BE2C (cell line): ENCODE data around the gene HDAC3.

Experiments used
- DNase-seq: peaks from one replicate; pipeline ENCODE4 v3.0.0-alpha.2; 2020
- H3K27me3 ChIP-seq: fragments of 250-450 bp; sonication (Bioruptor Pico); 2 replicates; pipeline ENCODE4 v1.5.1; 2020; ENCODE audit warnings: mild to moderate bottlenecking
- H3K36me3 ChIP-seq: fragments of 250-450 bp; sonication (Bioruptor Pico); 2 replicates; pipeline ENCODE4 v1.5.1; 2020; ENCODE audit warnings: mild to moderate bottlenecking
- H3K4me1 ChIP-seq: fragments of 250-450 bp; sonication (Bioruptor Pico); 2 replicates; pipeline ENCODE4 v1.5.1; 2020
- H3K4me3 ChIP-seq: 2 replicates; pipeline ENCODE4 v1.5.1; 2011; ENCODE audit warnings: low read depth, low read length
- H3K9me3 ChIP-seq: fragments of 250-450 bp; sonication (Bioruptor Pico); 2 replicates; pipeline ENCODE4 v1.5.1; 2020
- CTCF ChIP-seq: IDR thresholded peaks from 2 replicates; pipeline ENCODE4 v1.5.1; 2012; ENCODE audit warnings: mild to moderate bottlenecking, low read depth, low read length

The HDAC3 gene

DNA sequence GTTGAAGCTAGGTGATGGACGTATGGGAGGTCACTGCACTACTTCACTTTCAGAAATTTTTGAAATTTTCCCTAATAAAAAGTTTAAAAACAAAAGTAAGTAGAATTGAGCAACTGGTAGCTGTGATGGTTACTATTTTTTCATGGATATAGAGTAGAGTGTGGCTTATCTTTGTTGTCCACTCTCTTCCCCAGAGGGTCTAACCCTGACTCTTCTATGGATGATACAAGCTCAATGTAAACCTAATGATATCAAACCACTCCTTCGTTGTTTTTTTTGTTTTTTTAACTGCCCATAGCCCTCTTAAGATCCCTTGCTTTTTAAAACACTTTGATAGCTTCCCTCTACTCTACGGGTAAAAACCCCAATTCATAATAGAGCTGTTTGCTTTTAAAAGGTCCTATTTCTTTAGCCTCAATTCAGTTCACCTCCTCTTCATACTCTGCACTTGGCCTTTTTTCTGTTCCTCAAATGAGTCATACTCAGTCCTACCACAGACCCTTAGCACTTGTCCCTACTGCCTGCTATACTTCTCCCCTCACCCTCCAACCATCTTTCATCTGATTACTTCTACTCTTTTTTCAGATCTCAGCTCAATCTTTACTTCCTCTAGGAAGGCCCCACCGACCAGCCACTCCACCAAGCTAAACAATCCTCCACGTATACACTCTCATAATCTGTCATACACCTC, 2.6 kb downstream of the HDAC3 start:
- Histone ChIP-seq H3K4me3 (no peak overlapping the region), H3K36me3 (peaks cover 12% of the 10 kb centered on the region), H3K9me3 (no peaks in the 10 kb centered on the region), H3K27me3 (no peaks in the 10 kb centered on the region), H3K4me1 (peaks cover 3% of the 10 kb centered on the region)
- DNase-seq, result no peak
- TF ChIP-seq CTCF, result no peak

GRCh38 chr5:141632650-141633049, 4.0 kb downstream of the HDAC3 start:
- Histone ChIP-seq H3K4me1 (peaks cover 3% of the 10 kb centered on the region), H3K27me3 (no peaks in the 10 kb centered on the region), H3K36me3 (peaks cover 21% of the 10 kb centered on the region), H3K4me3 (no peak overlapping the region), H3K9me3 (no peaks in the 10 kb centered on the region)
- no peak for DNase-seq
- no peak for TF ChIP-seq CTCF

GRCh38 chr5:141630570-141631140, 6.0 kb downstream of the HDAC3 start:
- H3K27me3 ChIP-seq, result no peaks in the 10 kb centered on the region
- H3K4me3 ChIP-seq, result no peak overlapping the region
- peaks cover 27% of the 10 kb centered on the region for H3K36me3 ChIP-seq
- DNase-seq, result no peak
- H3K4me1 ChIP-seq, result peaks cover 3% of the 10 kb centered on the region
- H3K9me3 ChIP-seq, result no peaks in the 10 kb centered on the region
- TF ChIP-seq CTCF, result no peak

DNA sequence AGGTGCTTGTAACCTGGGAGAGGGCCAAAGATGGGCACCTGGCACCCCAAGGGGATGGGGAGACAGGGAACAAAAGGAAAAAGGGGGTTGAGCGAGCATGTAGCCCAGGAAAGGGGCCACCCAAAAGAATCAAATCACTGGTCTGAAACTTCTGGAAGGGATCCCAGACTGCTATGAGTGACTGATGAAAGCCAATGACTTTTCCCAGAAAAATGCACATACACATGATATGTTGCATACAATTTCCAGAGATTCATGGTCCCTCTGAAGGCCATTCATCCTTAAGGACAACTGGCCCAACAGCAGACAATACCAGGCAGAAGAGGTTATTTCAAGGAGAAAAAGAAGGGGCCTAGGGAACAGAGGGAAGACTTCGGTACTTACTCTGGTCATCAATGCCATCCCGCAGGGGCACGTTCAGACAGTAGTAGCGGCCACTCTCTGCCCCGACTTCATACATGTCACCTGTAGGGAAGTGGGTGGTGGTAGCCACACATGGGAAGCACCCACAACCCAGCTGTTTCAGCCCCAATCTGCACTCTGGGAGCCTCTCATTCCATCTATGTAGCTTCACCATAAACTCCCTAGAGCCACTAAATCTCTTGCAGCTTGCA, 8.4 kb downstream of the HDAC3 start:
- no peaks in the 10 kb centered on the region for H3K9me3 ChIP-seq
- no peak overlapping the region for H3K4me3 ChIP-seq
- DNase-seq, result no peak
- no peak for TF ChIP-seq CTCF
- H3K36me3 ChIP-seq, result peaks cover 36% of the 10 kb centered on the region
- H3K4me1 ChIP-seq, result peaks cover 3% of the 10 kb centered on the region
- no peaks in the 10 kb centered on the region for H3K27me3 ChIP-seq

DNA sequence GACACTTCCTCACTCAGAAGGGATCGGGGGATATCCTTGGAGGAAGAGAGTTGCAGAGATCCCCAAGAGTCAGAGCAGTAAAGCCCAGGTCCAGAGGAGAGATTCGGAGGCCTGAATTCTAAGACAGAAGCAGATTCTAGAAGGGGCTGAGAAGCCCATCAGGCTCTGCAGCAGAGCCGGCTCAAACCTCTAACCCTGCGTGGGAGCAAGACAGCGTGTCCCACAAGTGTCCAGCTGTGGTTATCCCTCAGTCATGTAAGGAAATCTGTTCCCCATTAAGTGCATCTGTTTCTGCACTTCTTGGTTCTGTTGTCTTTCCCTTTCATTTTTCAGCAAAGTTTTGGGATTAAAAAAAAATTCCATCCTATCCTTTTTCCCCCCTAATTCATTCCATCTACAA, 13.0 kb downstream of the HDAC3 start:
- Histone ChIP-seq H3K27me3 (no peaks in the 10 kb centered on the region), H3K9me3 (no peaks in the 10 kb centered on the region), H3K4me1 (no peaks in the 10 kb centered on the region; the same call in 1 of the 2 replicates), H3K36me3 (peaks cover 26% of the 10 kb centered on the region), H3K4me3 (no peak overlapping the region)
- no peak for DNase-seq
- TF ChIP-seq CTCF, result no peak

GRCh38 chr5:141623186-141623585, 13.5 kb downstream of the HDAC3 start:
- H3K36me3 ChIP-seq, result peaks cover 22% of the 10 kb centered on the region

More at GRCh38 chr5:141623186-141623585, 13.5 kb downstream of the HDAC3 start:
- H3K27me3 ChIP-seq, result no peaks in the 10 kb centered on the region
- no peak overlapping the region for H3K4me3 ChIP-seq
- no peaks in the 10 kb centered on the region; the same call in 1 of the 2 replicates for H3K4me1 ChIP-seq
- TF ChIP-seq CTCF, result no peak
- no peaks in the 10 kb centered on the region for H3K9me3 ChIP-seq
- DNase-seq, result no peak
